Loucy (cell line): ENCODE results near the gene FBXL14.

ENCODE experiments used
- CTCF ChIP-seq: fragments of 200-600 bp; sonication (generic); conservative IDR thresholded peaks from 2 replicates; pipeline ENCODE4 v1.5.1; 2014; ENCODE audit warnings: mild to moderate bottlenecking, antibody characterized with exemption, low read length
- EZH2phosphoT487 ChIP-seq: fragments of 200-600 bp; IDR thresholded peaks from 2 replicates; pipeline ENCODE4 v1.6.1; 2018; ENCODE audit warnings: antibody characterized with exemption, mild to moderate bottlenecking, moderate library complexity, borderline replicate concordance

- TF ChIP-seq EZH2phosphoT487 (no peak), CTCF (no peak)
Measured at GRCh38 chr12:1551496-1551895, 42.9 kb downstream of the FBXL14 start.
